ENCODE results near the gene SLC38A9. TPM values are rescaled to one million over a fixed set of nuclear protein-coding genes. Genes with fewer than 3 reads are reported as not detected.

Gene SLC38A9
- total and polyA plus RNA-seq, 2 donors (not counting 1 experiment from before 2014, with no cell fraction given), result 23.4 to 36.3 TPM

GRCh38 chr5:55604611-55605067 lies 107.5 kb downstream of the SLC38A9 start:
- no peak overlapping the region for H3K4me3 Mint-ChIP-seq
- Histone ChIP-seq H3K36me3 (replicated peaks in 1 of 2; ENCODE audit: control extremely low read depth in 1 of 2, control insufficient read depth in 1 of 2, extremely low read depth in 1 of 2, insufficient read depth in 2 of 2, low read length in 1 of 2) (no peaks in the 10 kb centered on the region), H3K9ac (ENCODE audit: low read length) (no peak overlapping the region), H4K20me1 (ENCODE audit: control insufficient read depth, insufficient read depth, low read length, poor library complexity, severe bottlenecking) (no peaks in the 10 kb centered on the region), H3K4me2 (replicated peaks; ENCODE audit: low read depth, low read length, poor library complexity, severe bottlenecking) (no peak overlapping the region), H3K79me2 (ENCODE audit: control insufficient read depth, insufficient read depth, low read length) (no peaks in the 10 kb centered on the region), H3K27ac (ENCODE audit: low read length in 2 of 2) (no peak overlapping the region), H3K4me3 (ENCODE audit: control extremely low read depth in 1 of 5, extremely low read depth in 1 of 5, insufficient read depth in 1 of 5, low read depth in 2 of 5, low read length in 4 of 5) (no peak overlapping the region), H3K4me1 (ENCODE audit: control insufficient read depth in 2 of 2, insufficient read depth in 2 of 2, low read length in 2 of 2) (peaks cover 13 to 15% of the 10 kb centered on the region in 2 donors), H3K27me3 (replicated peaks in 1 of 4; ENCODE audit: control extremely low read depth in 1 of 4, control insufficient read depth in 3 of 4, insufficient read depth in 4 of 4, low read length in 3 of 4) (no peaks in the 10 kb centered on the region), H2AFZ (ENCODE audit: insufficient read depth, low read depth, low read length, poor library complexity, severe bottlenecking) (no peak overlapping the region), H3K9me3 (ENCODE audit: control extremely low read depth in 1 of 3, control insufficient read depth in 2 of 3, insufficient read depth in 1 of 3, low read length in 2 of 3) (no peaks in the 10 kb centered on the region)
- TF ChIP-seq, protein P1, sequence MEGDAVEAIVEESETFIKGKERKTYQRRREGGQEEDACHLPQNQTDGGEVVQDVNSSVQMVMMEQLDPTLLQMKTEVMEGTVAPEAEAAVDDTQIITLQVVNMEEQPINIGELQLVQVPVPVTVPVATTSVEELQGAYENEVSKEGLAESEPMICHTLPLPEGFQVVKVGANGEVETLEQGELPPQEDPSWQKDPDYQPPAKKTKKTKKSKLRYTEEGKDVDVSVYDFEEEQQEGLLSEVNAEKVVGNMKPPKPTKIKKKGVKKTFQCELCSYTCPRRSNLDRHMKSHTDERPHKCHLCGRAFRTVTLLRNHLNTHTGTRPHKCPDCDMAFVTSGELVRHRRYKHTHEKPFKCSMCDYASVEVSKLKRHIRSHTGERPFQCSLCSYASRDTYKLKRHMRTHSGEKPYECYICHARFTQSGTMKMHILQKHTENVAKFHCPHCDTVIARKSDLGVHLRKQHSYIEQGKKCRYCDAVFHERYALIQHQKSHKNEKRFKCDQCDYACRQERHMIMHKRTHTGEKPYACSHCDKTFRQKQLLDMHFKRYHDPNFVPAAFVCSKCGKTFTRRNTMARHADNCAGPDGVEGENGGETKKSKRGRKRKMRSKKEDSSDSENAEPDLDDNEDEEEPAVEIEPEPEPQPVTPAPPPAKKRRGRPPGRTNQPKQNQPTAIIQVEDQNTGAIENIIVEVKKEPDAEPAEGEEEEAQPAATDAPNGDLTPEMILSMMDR (IDR thresholded peaks at IDR 0.05), result no peak
- TF ChIP-seq EZH2 (IDR thresholded peaks at IDR 0.05; ENCODE audit: borderline replicate concordance, insufficient read depth, low read depth, low read length, poor library complexity, severe bottlenecking), result no peak
- no peaks in the 10 kb centered on the region for H3K9me3 Mint-ChIP-seq (ENCODE audit: insufficient read depth)
- no peak overlapping the region for H3K27ac Mint-ChIP-seq
- DNase-seq, result no peak
- CTCF ChIA-PET, result no interaction called here
- 100% methylated on average over 1 of the region's 7 CpGs for WGBS (ENCODE audit: insufficient coverage)
- no peak for ATAC-seq (ENCODE audit: low read depth)
- intact Hi-C loops (cut with micrococcal nuclease), result no loop called here
- H3K27me3 Mint-ChIP-seq, result no peaks in the 10 kb centered on the region
- H3K4me1 Mint-ChIP-seq, result peaks cover 14% of the 10 kb centered on the region
- POLR2A ChIA-PET, result no interaction called here

DNA sequence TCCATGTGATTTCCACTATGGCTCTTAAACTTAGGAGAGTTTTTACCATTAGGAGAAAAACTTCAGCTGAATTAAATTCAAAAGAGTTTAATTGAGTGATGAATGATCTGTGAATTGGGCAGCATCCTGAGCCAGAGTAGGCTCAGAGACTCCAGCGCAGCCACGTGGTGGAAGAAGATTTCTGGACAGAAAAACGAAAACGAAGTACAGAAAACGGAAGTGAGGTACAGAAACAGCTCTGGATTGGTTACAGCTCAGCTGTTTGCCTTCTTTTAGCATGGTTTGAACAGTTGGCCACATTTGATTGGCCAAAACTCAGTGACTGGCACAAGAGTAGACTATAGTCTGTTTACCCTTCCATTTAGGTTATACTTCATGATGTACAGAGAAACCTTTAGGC lies 108.2 kb downstream of the SLC38A9 start:
- H4K20me1 ChIP-seq (ENCODE audit: control insufficient read depth, insufficient read depth, low read length, poor library complexity, severe bottlenecking), result no peaks in the 10 kb centered on the region
- intact Hi-C loops (cut with micrococcal nuclease), result no loop called here

More for the DNA sequence above, 108.2 kb downstream of the SLC38A9 start:
- Mint-ChIP-seq H3K27ac (no peak overlapping the region), H3K9me3 (ENCODE audit: insufficient read depth) (no peaks in the 10 kb centered on the region), H3K4me3 (no peak overlapping the region), H3K27me3 (no peaks in the 10 kb centered on the region), H3K4me1 (peaks cover 14% of the 10 kb centered on the region)
- H3K79me2 ChIP-seq (ENCODE audit: control insufficient read depth, insufficient read depth, low read length), result no peaks in the 10 kb centered on the region
- 96% methylated on average over 5 of the region's 5 CpGs for WGBS (ENCODE audit: insufficient coverage)
- no peak overlapping the region for H3K9ac ChIP-seq (ENCODE audit: low read length)
- ChIA-PET POLR2A (no interaction called here), CTCF (no interaction called here)
- H3K27me3 ChIP-seq (replicated peaks in 1 of 4; ENCODE audit: control extremely low read depth in 1 of 4, control insufficient read depth in 3 of 4, insufficient read depth in 4 of 4, low read length in 3 of 4), result no peaks in the 10 kb centered on the region
- no peak overlapping the region for H3K27ac ChIP-seq (ENCODE audit: low read length in 2 of 2)
- H3K4me2 ChIP-seq (replicated peaks; ENCODE audit: low read depth, low read length, poor library complexity, severe bottlenecking), result no peak overlapping the region
- H2AFZ ChIP-seq (ENCODE audit: insufficient read depth, low read depth, low read length, poor library complexity, severe bottlenecking), result no peak overlapping the region
- ATAC-seq (ENCODE audit: low read depth) (no peak), DNase-seq (no peak)
- TF ChIP-seq, protein P1 (IDR thresholded peaks at IDR 0.05), result no peak
- TF ChIP-seq EZH2 (IDR thresholded peaks at IDR 0.05; ENCODE audit: borderline replicate concordance, insufficient read depth, low read depth, low read length, poor library complexity, severe bottlenecking), result no peak
- no peaks in the 10 kb centered on the region for H3K9me3 ChIP-seq (ENCODE audit: control extremely low read depth in 1 of 3, control insufficient read depth in 2 of 3, insufficient read depth in 1 of 3, low read length in 2 of 3)
- no peaks in the 10 kb centered on the region for H3K36me3 ChIP-seq (replicated peaks in 1 of 2; ENCODE audit: control extremely low read depth in 1 of 2, control insufficient read depth in 1 of 2, extremely low read depth in 1 of 2, insufficient read depth in 2 of 2, low read length in 1 of 2)
- peaks cover 13 to 15% of the 10 kb centered on the region in 2 donors for H3K4me1 ChIP-seq (ENCODE audit: control insufficient read depth in 2 of 2, insufficient read depth in 2 of 2, low read length in 2 of 2)
- H3K4me3 ChIP-seq (ENCODE audit: control extremely low read depth in 1 of 5, extremely low read depth in 1 of 5, insufficient read depth in 1 of 5, low read depth in 2 of 5, low read length in 4 of 5), result no peak overlapping the region

Measured in B cell (primary cell).